ENCODE data around the gene GRIN1. TPM values are rescaled to one million over a fixed set of nuclear protein-coding genes. Genes with fewer than 3 reads are reported as not detected.

GRIN1 gene
- total and polyA plus RNA-seq, 4 donors, result 0.06 to 0.51 (median 0.34) TPM

DNA sequence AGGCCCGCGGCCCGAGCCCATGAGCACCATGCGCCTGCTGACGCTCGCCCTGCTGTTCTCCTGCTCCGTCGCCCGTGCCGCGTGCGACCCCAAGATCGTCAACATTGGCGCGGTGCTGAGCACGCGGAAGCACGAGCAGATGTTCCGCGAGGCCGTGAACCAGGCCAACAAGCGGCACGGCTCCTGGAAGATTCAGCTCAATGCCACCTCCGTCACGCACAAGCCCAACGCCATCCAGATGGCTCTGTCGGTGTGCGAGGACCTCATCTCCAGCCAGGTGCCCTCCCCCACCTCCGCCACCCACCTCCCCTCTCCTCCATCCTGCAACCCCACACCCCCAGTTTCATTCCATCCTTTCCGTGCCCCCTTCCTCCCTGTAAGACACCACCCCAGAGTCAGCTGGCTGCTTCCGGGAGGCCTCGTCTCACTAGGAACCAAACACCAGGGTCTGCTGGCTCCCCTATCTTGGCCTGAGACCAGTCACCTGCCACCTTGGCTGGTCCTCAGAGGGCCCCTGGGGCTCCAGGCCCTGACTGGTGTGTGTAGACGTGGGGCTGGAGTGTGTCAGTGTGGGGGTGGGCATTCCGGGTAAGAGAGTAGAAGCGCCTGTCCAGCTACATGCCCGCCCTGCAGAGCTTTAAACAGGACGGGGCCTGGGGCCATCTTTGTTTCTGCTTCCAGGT, 655 bp downstream of the GRIN1 start:
- TF ChIP-seq CTCF (IDR thresholded peaks at IDR 0.05; ENCODE audit: control extremely low read depth, extremely low read depth), result no peak
- WGBS, 2 donors, result 31 to 38% methylated on average over 32 to 37 of the region's 37 CpGs
- H3K9ac ChIP-seq (ENCODE audit: insufficient read depth in 1 of 2, low read length in 2 of 2), result no peak overlapping the region
- peaks cover 20 to 49% (median 29%) of the 10 kb centered on the region in 3 donors for H3K27me3 ChIP-seq (ENCODE audit: control insufficient read depth in 3 of 3, insufficient read depth in 3 of 3, low read length in 2 of 3)
- no peaks in the 10 kb centered on the region for H3K36me3 ChIP-seq (ENCODE audit: control insufficient read depth in 4 of 4, insufficient read depth in 4 of 4, low read length in 4 of 4)
- peaks cover 0 to 7% (median 0%) of the 10 kb centered on the region in 4 donors for H3K9me3 ChIP-seq (ENCODE audit: control insufficient read depth in 4 of 4, insufficient read depth in 3 of 4, low read length in 3 of 4)
- peaks cover 0 to 3% (median 0%) of the 10 kb centered on the region in 5 donors for H3K4me1 ChIP-seq (ENCODE audit: control insufficient read depth in 5 of 5, insufficient read depth in 5 of 5, low read length in 5 of 5)
- no peak overlapping the region for H3K4me3 ChIP-seq
- no peak overlapping the region for H3K27ac ChIP-seq (ENCODE audit: low read depth in 1 of 2, low read length in 1 of 2)
- ATAC-seq (ENCODE audit: insufficient read depth, low FRiP score), result no peak
- DNase-seq, result no peak

DNA sequence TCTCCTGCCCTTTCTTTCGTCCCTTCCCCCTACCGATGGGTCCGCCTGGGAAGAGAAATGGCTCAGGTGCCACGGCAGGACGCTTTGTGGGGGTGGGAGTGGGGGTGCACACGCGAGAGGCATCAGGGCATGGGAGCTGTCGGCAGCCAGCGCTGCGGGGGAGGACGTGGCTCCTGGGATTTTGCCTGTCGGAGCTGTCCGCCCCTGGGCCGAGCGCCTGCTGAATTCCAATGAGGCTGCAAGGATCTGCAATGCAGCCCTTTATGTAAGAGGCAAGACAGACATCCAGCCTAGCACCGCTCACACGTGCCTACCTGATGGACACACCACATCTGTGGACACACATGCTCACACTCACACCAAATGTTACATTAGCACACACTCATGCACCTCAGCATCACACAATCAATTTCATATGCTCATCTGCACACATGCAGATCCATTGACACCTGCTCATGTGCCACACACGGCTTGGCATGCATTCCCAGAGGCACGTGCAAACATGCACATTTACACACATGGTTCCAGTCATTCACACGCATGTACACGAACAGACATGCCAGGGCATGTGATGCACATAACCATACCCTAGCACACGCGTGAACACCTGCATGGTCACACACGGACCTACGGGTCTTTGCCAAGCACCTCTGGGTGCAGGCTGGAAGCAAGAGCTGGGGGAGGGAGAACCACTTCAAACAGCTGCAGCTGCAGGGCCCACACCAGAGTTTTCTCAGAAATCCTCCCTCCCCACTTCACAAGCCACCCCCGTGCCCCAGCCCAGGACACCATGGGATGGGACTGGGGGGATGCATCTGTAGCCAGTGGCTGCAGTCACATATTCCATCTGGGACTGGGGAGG, 1.4 kb downstream of the GRIN1 start:
- ATAC-seq (ENCODE audit: insufficient read depth, low FRiP score) (no peak), DNase-seq (no peak)
- peaks cover 0 to 7% (median 0%) of the 10 kb centered on the region in 4 donors for H3K9me3 ChIP-seq (ENCODE audit: control insufficient read depth in 4 of 4, insufficient read depth in 3 of 4, low read length in 3 of 4)
- TF ChIP-seq CTCF (IDR thresholded peaks at IDR 0.05; ENCODE audit: control extremely low read depth, extremely low read depth), result no peak
- no peak overlapping the region for H3K4me3 ChIP-seq
- 57 to 69% methylated on average over 26 of the region's 26 CpGs for WGBS, 2 donors
- peaks cover 20 to 49% (median 29%) of the 10 kb centered on the region in 3 donors for H3K27me3 ChIP-seq (ENCODE audit: control insufficient read depth in 3 of 3, insufficient read depth in 3 of 3, low read length in 2 of 3)
- H3K9ac ChIP-seq (ENCODE audit: insufficient read depth in 1 of 2, low read length in 2 of 2), result no peak overlapping the region
- H3K27ac ChIP-seq (ENCODE audit: low read depth in 1 of 2, low read length in 1 of 2), result no peak overlapping the region
- H3K4me1 ChIP-seq (ENCODE audit: control insufficient read depth in 5 of 5, insufficient read depth in 5 of 5, low read length in 5 of 5), result peaks cover 0 to 3% (median 0%) of the 10 kb centered on the region in 5 donors
- H3K36me3 ChIP-seq (ENCODE audit: control insufficient read depth in 4 of 4, insufficient read depth in 4 of 4, low read length in 4 of 4), result no peaks in the 10 kb centered on the region

GRCh38 chr9:137141050-137141810, 2.3 kb downstream of the GRIN1 start:
- Histone ChIP-seq H3K4me1 (ENCODE audit: control insufficient read depth in 5 of 5, insufficient read depth in 5 of 5, low read length in 5 of 5) (peaks cover 0 to 3% (median 0%) of the 10 kb centered on the region in 5 donors), H3K27me3 (ENCODE audit: control insufficient read depth in 3 of 3, insufficient read depth in 3 of 3, low read length in 2 of 3) (peaks cover 20 to 46% (median 24%) of the 10 kb centered on the region in 3 donors), H3K27ac (ENCODE audit: low read depth in 1 of 2, low read length in 1 of 2) (no peak overlapping the region), H3K36me3 (ENCODE audit: control insufficient read depth in 4 of 4, insufficient read depth in 4 of 4, low read length in 4 of 4) (no peaks in the 10 kb centered on the region), H3K9me3 (ENCODE audit: control insufficient read depth in 4 of 4, insufficient read depth in 3 of 4, low read length in 3 of 4) (peaks cover 0 to 7% (median 0%) of the 10 kb centered on the region in 4 donors), H3K4me3 (no peak overlapping the region), H3K9ac (ENCODE audit: insufficient read depth in 1 of 2, low read length in 2 of 2) (no peak overlapping the region)
- no peak for ATAC-seq (ENCODE audit: insufficient read depth, low FRiP score)
- WGBS, 2 donors, result 71 to 81% methylated on average over 17 of the region's 17 CpGs
- TF ChIP-seq CTCF (IDR thresholded peaks at IDR 0.05; ENCODE audit: control extremely low read depth, extremely low read depth), result no peak
- DNase-seq, result no peak
